Calu3 (cell line): ENCODE measurements around the gene IL11RA. TPM values are rescaled to one million over a fixed set of nuclear protein-coding genes. Genes with fewer than 3 reads are reported as not detected.

Source experiments
- BruUV-seq: library from RNA; stranded (reverse); fragments of 400-500 nt; replicated peaks from 2 replicates; lab custom pipeline; 2021; lab: Mats Ljungman, UMichigan
- CTCF ChIA-PET: fragments of 300-600 bp; sonication (Branson Sonifier 250); formaldehyde crosslinking; loops from one replicate; lab custom pipeline; 2022; ENCODE audit warnings: antibody characterized with exemption; lab: Charles Lee
- DNase-seq: peaks from one replicate; pipeline ENCODE4 v3.0.0; 2022
- H3K27ac Mint-ChIP-seq: one replicate; pipeline ENCODE4 v1.8.0; 2022; ENCODE audit warnings: mixed read lengths; ENCODE audit not compliant: unreplicated experiment
- H3K27me3 Mint-ChIP-seq: one replicate; pipeline ENCODE4 v1.8.0; 2022; ENCODE audit warnings: mixed read lengths; ENCODE audit not compliant: unreplicated experiment
- H3K36me3 Mint-ChIP-seq: one replicate; pipeline ENCODE4 v1.8.0; 2022; ENCODE audit warnings: mild to moderate bottlenecking, moderate library complexity, mixed read lengths; ENCODE audit not compliant: insufficient read depth, unreplicated experiment
- H3K4me1 Mint-ChIP-seq: one replicate; pipeline ENCODE4 v1.8.0; 2022; ENCODE audit warnings: mild to moderate bottlenecking, low read depth, mixed read lengths; ENCODE audit not compliant: unreplicated experiment
- H3K4me3 Mint-ChIP-seq: one replicate; pipeline ENCODE4 v1.8.0; 2022; ENCODE audit warnings: mild to moderate bottlenecking, low read depth, moderate library complexity, mixed read lengths; ENCODE audit not compliant: unreplicated experiment
- H3K9me3 Mint-ChIP-seq: one replicate; pipeline ENCODE4 v1.8.0; 2022; ENCODE audit warnings: low read depth, mixed read lengths; ENCODE audit not compliant: unreplicated experiment
- CTCF ChIP-seq: fragments of 200-600 bp; IDR thresholded peaks from one replicate; pipeline ENCODE4 v1.8.0; 2022; ENCODE audit warnings: antibody characterized with exemption; ENCODE audit not compliant: unreplicated experiment
- intact Hi-C: fragments of 100-400 bp; cut with micrococcal nuclease; formaldehyde crosslinking; loops from one replicate; pipeline ENCODE4 v1.10.0; 2022; ENCODE audit not compliant: unreplicated experiment
- total RNA-seq: library from RNA; stranded (reverse); gene quantifications from 2 replicates; pipeline ENCODE4 v1.2.3, GENCODE V29; 2022

Gene IL11RA
- total RNA-seq, 1 experiment from 2014 or later = 6.8 TPM

DNA sequence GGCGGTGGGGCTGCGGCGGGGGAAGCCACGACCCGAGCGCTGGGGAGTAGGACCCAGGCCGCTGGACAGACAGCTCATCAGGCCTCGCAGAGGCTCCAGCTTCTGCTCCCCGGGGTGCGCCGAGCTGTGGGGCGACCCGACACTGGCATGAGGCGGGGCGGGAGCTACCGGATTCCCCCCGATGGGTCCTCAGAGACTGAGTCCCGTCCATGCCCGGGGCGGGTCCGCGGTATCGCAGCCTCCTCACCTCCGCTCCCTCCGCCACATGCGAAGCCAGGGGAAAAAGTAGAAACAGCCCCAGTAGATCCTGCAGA is 13.0 kb downstream of the IL11RA start:
- no peak for TF ChIP-seq CTCF
- Mint-ChIP-seq H3K4me1 (no peaks in the 10 kb centered on the region), H3K4me3 (peak overlapping the region; percentile 68), H3K9me3 (no peaks in the 10 kb centered on the region), H3K36me3 (peaks cover 15% of the 10 kb centered on the region), H3K27ac (no peak overlapping the region), H3K27me3 (peaks cover 12% of the 10 kb centered on the region)
- intact Hi-C loops = no loop called here
- no TSS peak for BruUV-seq
- DNase-seq = no peak
- CTCF ChIA-PET = interaction anchor here (0.6 to 1.0 kb wide), 4 partner anchors 13 to 983 kb away, joined by 3 to 7 read pairs (median 5); partner anchors contain the start of genes GALT and IL11RA

DNA sequence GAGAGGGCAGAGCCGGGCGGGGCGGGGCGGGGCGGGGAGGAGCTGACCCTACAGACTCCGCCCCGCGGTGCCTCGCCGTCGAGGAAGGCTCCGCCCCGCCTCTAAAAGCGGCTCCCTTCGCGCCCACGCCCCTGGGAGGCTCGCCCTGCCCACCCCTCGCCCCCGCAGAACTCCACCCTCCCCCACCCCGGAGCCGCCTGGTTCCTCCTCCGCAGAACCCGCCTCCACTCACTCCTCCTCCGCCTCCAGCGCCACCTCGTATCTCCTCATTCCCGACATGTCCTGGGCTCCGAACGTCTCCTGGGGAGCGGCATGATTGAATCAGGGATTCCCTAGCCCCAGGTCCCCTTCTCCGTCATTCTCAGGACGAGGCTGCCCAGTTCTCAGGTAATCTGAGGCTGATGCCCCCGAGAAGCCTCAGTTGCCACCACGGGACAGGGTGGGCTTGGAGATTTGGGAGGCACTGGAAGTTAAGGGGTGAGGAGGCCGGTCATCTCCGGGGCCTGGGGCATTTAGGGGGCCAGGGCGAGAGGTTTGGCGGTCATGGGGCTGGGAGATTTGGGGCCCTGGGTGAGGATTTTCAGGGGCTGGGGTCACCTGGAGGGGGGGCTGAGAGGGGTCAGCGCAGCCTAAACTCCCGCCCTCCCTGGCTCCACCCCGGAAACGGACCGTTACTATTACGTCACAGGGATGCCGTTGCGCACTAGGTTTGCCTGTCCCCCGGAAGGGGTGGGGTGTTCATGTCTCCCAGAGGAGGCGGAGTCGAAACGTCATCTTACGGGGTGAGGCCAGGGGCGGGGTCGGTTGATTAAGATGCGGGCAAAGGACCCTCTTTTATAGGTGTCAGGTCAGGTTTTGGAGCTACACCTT is 13.6 kb downstream of the IL11RA start:
- DNase-seq = peak; percentile 78
- Mint-ChIP-seq H3K4me3 (peak overlapping the region; percentile 68), H3K9me3 (no peaks in the 10 kb centered on the region), H3K4me1 (no peaks in the 10 kb centered on the region), H3K27ac (peak overlapping the region; percentile 82), H3K36me3 (peaks cover 15% of the 10 kb centered on the region), H3K27me3 (peaks cover 12% of the 10 kb centered on the region)
- BruUV-seq = TSS peak; percentile 69
- intact Hi-C loops = no loop called here
- TF ChIP-seq CTCF = no peak
- CTCF ChIA-PET = interaction anchor here (0.6 to 1.0 kb wide), 4 partner anchors 13 to 982 kb away, joined by 3 to 7 read pairs (median 5); partner anchors contain the start of genes GALT and IL11RA

- Mint-ChIP-seq H3K27me3 (peaks cover 12% of the 10 kb centered on the region), H3K36me3 (peaks cover 10% of the 10 kb centered on the region), H3K4me1 (no peaks in the 10 kb centered on the region), H3K27ac (no peak overlapping the region), H3K4me3 (no peak overlapping the region), H3K9me3 (no peaks in the 10 kb centered on the region)
- TF ChIP-seq CTCF = no peak
- no TSS peak for BruUV-seq
- CTCF ChIA-PET = no interaction called here
- no peak for DNase-seq
- intact Hi-C loops = no loop called here
Observed at GRCh38 chr9:34669809-34670562, 18.0 kb downstream of the IL11RA start.

GRCh38 chr9:34671307-34671706 is 19.3 kb downstream of the IL11RA start:
- H3K4me3 Mint-ChIP-seq = no peak overlapping the region
- DNase-seq = no peak
- no peak overlapping the region for H3K27ac Mint-ChIP-seq
- intact Hi-C loops = no loop called here
- no peaks in the 10 kb centered on the region for H3K9me3 Mint-ChIP-seq
- BruUV-seq = no TSS peak
- peaks cover 12% of the 10 kb centered on the region for H3K27me3 Mint-ChIP-seq
- H3K36me3 Mint-ChIP-seq = no peaks in the 10 kb centered on the region
- H3K4me1 Mint-ChIP-seq = no peaks in the 10 kb centered on the region
- CTCF ChIA-PET = no interaction called here
- no peak for TF ChIP-seq CTCF
